H1 (cell line): ENCODE data around the gene HMGB1.

Experiments
- ATF2 ChIP-seq: IDR thresholded peaks from 2 replicates; pipeline ENCODE4 v1.6.1; 2012; ENCODE audit warnings: low read length, inconsistent platforms
- CHD1 ChIP-seq: IDR thresholded peaks from 2 replicates; pipeline ENCODE4 v1.6.1; 2012; ENCODE audit warnings: low read depth, low read length, improper control_type of control experiment
- CTCF ChIP-seq, 3 experiments: IDR thresholded peaks; 1 replicate in 2 of 3; 2 replicates in 1 of 3; pipeline versions ENCODE4 v1.5.1 to v1.6.1; 2011; ENCODE audit warnings: low read length in 3 of 3, mild to moderate bottlenecking in 3 of 3, inconsistent platforms in 2 of 3, low read depth in 1 of 3, moderate library complexity in 1 of 3; ENCODE audit not compliant: insufficient read depth in 1 of 3; ENCODE audit errors: control extremely low read depth in 1 of 3
- EZH2 ChIP-seq: fragments of 200-600 bp; sonication (generic); IDR thresholded peaks from 2 replicates; pipeline ENCODE4 v1.7.1; 2012; ENCODE audit warnings: low read depth, mild to moderate bottlenecking, moderate library complexity, low read length, inconsistent platforms; ENCODE audit not compliant: severe bottlenecking
- KDM1A ChIP-seq: fragments of 200-600, 300-600 bp; sonication (generic); IDR thresholded peaks from 2 replicates; pipeline ENCODE4 v1.7.1; 2016; ENCODE audit warnings: mild to moderate bottlenecking, low read length, borderline replicate concordance
- MAFK ChIP-seq: IDR thresholded peaks from 2 replicates; pipeline ENCODE4 v1.6.1; 2012; ENCODE audit warnings: low read depth, mild to moderate bottlenecking, improper control_type of control experiment, low read length
- MAX ChIP-seq: IDR thresholded peaks from 2 replicates; pipeline ENCODE4 v1.6.1; 2012; ENCODE audit warnings: inconsistent platforms
- POLR2A ChIP-seq, 2 experiments: IDR thresholded peaks; 1 replicate in 1 of 2; 2 replicates in 1 of 2; pipeline ENCODE4 v1.6.1; 2011; ENCODE audit warnings: low read depth in 2 of 2, low read length in 2 of 2, mild to moderate bottlenecking in 2 of 2; ENCODE audit errors: control extremely low read depth in 1 of 2
- POLR2AphosphoS5 ChIP-seq: IDR thresholded peaks from 2 replicates; pipeline ENCODE4 v1.6.1; 2011; ENCODE audit warnings: low read depth, low read length
- RFX5 ChIP-seq: IDR thresholded peaks from 2 replicates; pipeline ENCODE4 v1.6.1; 2011; ENCODE audit warnings: low read depth, low read length, improper control_type of control experiment, borderline replicate concordance
- SIRT6 ChIP-seq: IDR thresholded peaks from one replicate; pipeline ENCODE4 v1.7.1; 2012; ENCODE audit warnings: low read length, inconsistent platforms
- TCF12 ChIP-seq: IDR thresholded peaks from 2 replicates; pipeline ENCODE4 v1.6.1; 2011; ENCODE audit warnings: low read depth, mild to moderate bottlenecking, low read length

GRCh38 chr13:30418717-30419459 lies 46.8 kb downstream of the HMGB1 start:
- TF ChIP-seq KDM1A (no peak), ATF2 (no peak), POLR2AphosphoS5 (no peak), TCF12 (no peak), CTCF (IDR thresholded peaks at IDR 0.05; ENCODE audit: control extremely low read depth in 1 of 3, insufficient read depth in 1 of 3, low read depth in 1 of 3, low read length in 3 of 3) (no peak), CHD1 (no peak), POLR2A (IDR thresholded peaks at IDR 0.05; ENCODE audit: control extremely low read depth in 1 of 2, low read depth in 2 of 2, low read length in 2 of 2) (no peak), MAX (no peak), RFX5 (no peak), EZH2 (no peak), MAFK (no peak), SIRT6 (no peak)
